HepG2 (cell line): ENCODE data around the gene CALU. TPM values are rescaled to one million over a fixed set of nuclear protein-coding genes. Genes with fewer than 3 reads are reported as not detected.

Experiments used
- ARNT ChIP-seq: fragments of 450-650 bp; IDR thresholded peaks from 2 replicates; pipeline ENCODE4 v1.6.1; 2017
- IKZF1 ChIP-seq: fragments of 450-650 bp; IDR thresholded peaks from 2 replicates; pipeline ENCODE4 v1.7.1; 2016
- NR2F2 ChIP-seq: IDR thresholded peaks from 2 replicates; pipeline ENCODE4 v1.6.1; 2012; ENCODE audit warnings: low read depth, inconsistent platforms, borderline replicate concordance
- PATZ1 ChIP-seq: sonication (generic); formaldehyde crosslinking; IDR thresholded peaks from 2 replicates; pipeline ENCODE4 v1.4.0; 2020; ENCODE audit warnings: missing genetic modification reagents
- ZNF33B ChIP-seq: sonication (generic); formaldehyde crosslinking; IDR thresholded peaks from 2 replicates; pipeline ENCODE4 v1.5.1; 2020; ENCODE audit warnings: mild to moderate bottlenecking, missing genetic modification reagents
- ZNF550 ChIP-seq: sonication (generic); formaldehyde crosslinking; IDR thresholded peaks from 2 replicates; pipeline ENCODE4 v1.4.0; 2020; ENCODE audit warnings: mild to moderate bottlenecking, missing genetic modification reagents, borderline replicate concordance
- ZNF580 ChIP-seq: IDR thresholded peaks from 2 replicates; pipeline ENCODE4 v1.6.1; 2016; ENCODE audit warnings: low read depth, borderline replicate concordance
- ZNF616 ChIP-seq: sonication (generic); formaldehyde crosslinking; IDR thresholded peaks from 2 replicates; pipeline ENCODE4 v1.5.0; 2020; ENCODE audit warnings: low read depth, mild to moderate bottlenecking, missing genetic modification reagents
- ZNF687 ChIP-seq: sonication (generic); formaldehyde crosslinking; IDR thresholded peaks from 2 replicates; pipeline ENCODE4 v1.5.1; 2020; ENCODE audit warnings: mild to moderate bottlenecking, missing genetic modification reagents, moderate library complexity
- ZNF780A ChIP-seq: sonication (generic); formaldehyde crosslinking; IDR thresholded peaks from 2 replicates; pipeline ENCODE4 v1.8.0; 2022; ENCODE audit warnings: mild to moderate bottlenecking, missing genetic modification reagents, moderate library complexity
- ZNF878 ChIP-seq: sonication (generic); formaldehyde crosslinking; IDR thresholded peaks from 2 replicates; pipeline ENCODE4 v1.8.1; 2023; ENCODE audit warnings: mild to moderate bottlenecking, missing genetic modification reagents, moderate library complexity
- ZXDC ChIP-seq: sonication (generic); formaldehyde crosslinking; IDR thresholded peaks from 2 replicates; pipeline ENCODE4 v1.5.0; 2020; ENCODE audit warnings: mild to moderate bottlenecking, missing genetic modification reagents
- polyA plus RNA-seq, 8 experiments: library from polyadenylated mRNA; depleted of rRNA in 3 of 8; stranded (reverse) in 7 of 8; unstranded in 1 of 8; fragments of >200 nt; fragmentation: Illumina TruSeq in 4 of 8; extraction: Trizol in 4 of 8; gene quantifications; 2 replicates each; pipeline versions ENCODE4 v1.2.1 to v1.2.3, GENCODE V29; 2011 to 2016; ENCODE audit warnings: low read depth in 4 of 8, missing spikeins in 1 of 8, mixed read lengths in 1 of 8; ENCODE audit not compliant: insufficient read depth in 1 of 8
- total RNA-seq, 5 experiments: library from RNA; depleted of rRNA; stranded (reverse); fragments of >200 nt; fragmentation: Illumina TruSeq; extraction: Trizol; gene quantifications; 2 replicates each; pipeline ENCODE4 v1.2.3, GENCODE V29; 2016; ENCODE audit warnings: low read depth in 1 of 5

CALU gene
- total and polyA plus RNA-seq, 2 of the 13 experiments (the other 11 are each of a cell fraction or from before 2014, with no cell fraction given) = 198 to 252 TPM

- TF ChIP-seq ZNF878 (CRISPR knock-in tag) (peak; percentile 52; the same call in 1 of the 2 replicates), PATZ1 (CRISPR knock-in tag) (peak; percentile 56), NR2F2 (peak; percentile 30; the same call in 1 of the 2 replicates), ZNF780A (CRISPR knock-in tag) (no peak), ZNF687 (CRISPR knock-in tag) (peak; percentile 90), ZNF33B (CRISPR knock-in tag) (no peak), ZXDC (CRISPR knock-in tag) (peak; percentile 68; the same call in 1 of the 2 replicates), ARNT (no peak), ZNF580 (CRISPR knock-in tag) (no peak), IKZF1 (no peak), ZNF550 (CRISPR knock-in tag) (no peak), ZNF616 (CRISPR knock-in tag) (peak; percentile 58; the same call in 1 of the 2 replicates)
Observed at GRCh38 chr7:128739048-128739962, at the start of gene CALU (continued).
